ENCODE measurements around the gene CNOT1. TPM values are rescaled to one million over a fixed set of nuclear protein-coding genes. Genes with fewer than 3 reads are reported as not detected.
"Not testable (repeated sequence)": the region's sequence is repeated elsewhere in the genome, so short reads cannot be mapped to it uniquely, and the experiment has no call there.

Gene CNOT1
- total and polyA plus RNA-seq, 2 experiments from 2014 or later = 50.8 to 113 TPM

GRCh38 chr16:58574895-58575294 lies 54.7 kb downstream of the CNOT1 start:
- Histone ChIP-seq H2AFZ (no peak overlapping the region), H4K20me1 (ENCODE audit: insufficient read depth, poor library complexity, severe bottlenecking) (no peaks in the 10 kb centered on the region), H3K79me2 (peaks cover 25% of the 10 kb centered on the region), H3K27me3 (no peaks in the 10 kb centered on the region), H3K9me3 (ENCODE audit: low read depth) (no peaks in the 10 kb centered on the region), H3K4me2 (no peak overlapping the region), H3K4me3 (no peak overlapping the region), H3K27ac (no peak overlapping the region), H3K4me1 (ENCODE audit: insufficient read depth) (no peaks in the 10 kb centered on the region), H3K36me3 (replicated peaks; ENCODE audit: insufficient read depth, low read depth) (peaks cover 3% of the 10 kb centered on the region), H3K9me2 (replicated peaks; ENCODE audit: insufficient read depth) (no peaks in the 10 kb centered on the region)
- DNase-seq (ENCODE audit: low spot score) = no peak
- 82% methylated on average over 4 of the region's 4 CpGs for WGBS (ENCODE audit: low lambda C conversion rate, missing lambda C conversion rate)
- no peak for TF ChIP-seq EZH2 (IDR thresholded peaks at IDR 0.05; ENCODE audit: borderline replicate concordance)
- no peak for TF ChIP-seq CTCF (IDR thresholded peaks at IDR 0.05; ENCODE audit: poor library complexity)
- TF ChIP-seq EZH2phosphoT487 (IDR thresholded peaks at IDR 0.05; ENCODE audit: low read depth, severe bottlenecking, unreplicated experiment) = no peak

GRCh38 chr16:58565697-58566096 lies 63.9 kb downstream of the CNOT1 start:
- not testable (repeated sequence) for H3K9me3 ChIP-seq (ENCODE audit: low read depth); H3K27ac ChIP-seq; H3K4me3 ChIP-seq; DNase-seq (ENCODE audit: low spot score); H3K4me2 ChIP-seq; H3K4me1 ChIP-seq (ENCODE audit: insufficient read depth); H4K20me1 ChIP-seq (ENCODE audit: insufficient read depth, poor library complexity, severe bottlenecking); H3K27me3 ChIP-seq; H3K9me2 ChIP-seq (replicated peaks; ENCODE audit: insufficient read depth); H3K36me3 ChIP-seq (replicated peaks; ENCODE audit: insufficient read depth, low read depth); H2AFZ ChIP-seq
- 100% methylated on average over 4 of the region's 4 CpGs for WGBS (ENCODE audit: low lambda C conversion rate, missing lambda C conversion rate)
- peaks cover 84% of the 10 kb centered on the region for H3K79me2 ChIP-seq

GRCh38 chr16:58563775-58564174 lies 65.9 kb downstream of the CNOT1 start:
- H3K9me2 ChIP-seq (replicated peaks; ENCODE audit: insufficient read depth) = no peaks in the 10 kb centered on the region
- peaks cover 77% of the 10 kb centered on the region for H3K79me2 ChIP-seq
- H3K4me3 ChIP-seq = no peak overlapping the region
- no peaks in the 10 kb centered on the region for H3K9me3 ChIP-seq (ENCODE audit: low read depth)
- no peak for DNase-seq (ENCODE audit: low spot score)
- no peak overlapping the region for H2AFZ ChIP-seq
- WGBS (ENCODE audit: low lambda C conversion rate, missing lambda C conversion rate) = 96% methylated on average over 4 of the region's 4 CpGs
- TF ChIP-seq EZH2 (IDR thresholded peaks at IDR 0.05; ENCODE audit: borderline replicate concordance) = no peak
- no peak for TF ChIP-seq EZH2phosphoT487 (IDR thresholded peaks at IDR 0.05; ENCODE audit: low read depth, severe bottlenecking, unreplicated experiment)
- TF ChIP-seq CTCF (IDR thresholded peaks at IDR 0.05; ENCODE audit: poor library complexity) = no peak
- H3K4me1 ChIP-seq (ENCODE audit: insufficient read depth) = no peaks in the 10 kb centered on the region
- H3K4me2 ChIP-seq = no peak overlapping the region
- H4K20me1 ChIP-seq (ENCODE audit: insufficient read depth, poor library complexity, severe bottlenecking) = peaks cover 10% of the 10 kb centered on the region
- H3K36me3 ChIP-seq (replicated peaks; ENCODE audit: insufficient read depth, low read depth) = no peaks in the 10 kb centered on the region
- no peak overlapping the region for H3K27ac ChIP-seq
- H3K27me3 ChIP-seq = no peaks in the 10 kb centered on the region

GRCh38 chr16:58563235-58563634 lies 66.4 kb downstream of the CNOT1 start:
- Histone ChIP-seq H3K4me1 (ENCODE audit: insufficient read depth) (no peaks in the 10 kb centered on the region), H3K79me2 (peaks cover 77% of the 10 kb centered on the region), H3K4me2 (no peak overlapping the region), H2AFZ (no peak overlapping the region), H3K9me2 (replicated peaks; ENCODE audit: insufficient read depth) (no peaks in the 10 kb centered on the region), H3K9me3 (ENCODE audit: low read depth) (no peaks in the 10 kb centered on the region), H4K20me1 (ENCODE audit: insufficient read depth, poor library complexity, severe bottlenecking) (peaks cover 10% of the 10 kb centered on the region), H3K27ac (no peak overlapping the region), H3K27me3 (no peaks in the 10 kb centered on the region), H3K4me3 (no peak overlapping the region), H3K36me3 (replicated peaks; ENCODE audit: insufficient read depth, low read depth) (no peaks in the 10 kb centered on the region)
- TF ChIP-seq CTCF (IDR thresholded peaks at IDR 0.05; ENCODE audit: poor library complexity) (no peak), EZH2 (IDR thresholded peaks at IDR 0.05; ENCODE audit: borderline replicate concordance) (no peak), EZH2phosphoT487 (IDR thresholded peaks at IDR 0.05; ENCODE audit: low read depth, severe bottlenecking, unreplicated experiment) (no peak)
- DNase-seq (ENCODE audit: low spot score) = no peak

All from hepatocyte (in vitro differentiated cells).